HCT116 (cell line): ENCODE data around the gene ENTPD6. TPM values are rescaled to one million over a fixed set of nuclear protein-coding genes. Genes with fewer than 3 reads are reported as not detected.

ENCODE experiments used
- ATAC-seq: fragments of 200-7000 bp; cut with Tn5 transposase; 2 replicates; pipeline ENCODE4 v1.9.1; 2020; ENCODE audit warnings: mild to moderate bottlenecking, moderate library complexity
- BruUV-seq: library from RNA; stranded (reverse); fragments of 400-500 nt; replicated peaks from 2 replicates; lab custom pipeline; 2021; lab: Mats Ljungman, UMichigan
- CTCF ChIA-PET: fragments of 300-600 bp; sonication (Branson Sonifier 250); formaldehyde crosslinking; loops from one replicate; lab custom pipeline; 2021; ENCODE audit warnings: antibody characterized with exemption; lab: Charles Lee
- POLR2A ChIA-PET: fragments of 300-600, 350-600 bp; sonication (Branson Sonifier 250); formaldehyde crosslinking; loops from one replicate; lab custom pipeline; 2021; ENCODE audit warnings: antibody characterized with exemption; lab: Charles Lee
- RAD21 ChIA-PET, 2 experiments: fragments of 300-600 bp; sonication (Branson Sonifier 250); formaldehyde crosslinking; loops; one replicate each; lab custom pipeline; 2023; ENCODE audit warnings: low total read pairs in 2 of 2; ENCODE audit not compliant: uncharacterized antibody in 2 of 2, unreplicated experiment in 2 of 2, low non-redundant PET in 1 of 2; lab: Charles Lee
- DNase-seq: peaks from one replicate; pipeline ENCODE4 v3.0.0-alpha.2; 2010; ENCODE audit warnings: low read depth, low spot score
- H2AFZ ChIP-seq: fragments of 200-600 bp; shearing (Covaris generic), sonication (generic); 2 replicates; pipeline ENCODE4 v1.6.1; 2017; ENCODE audit warnings: low read depth, mixed run types, mixed read lengths, antibody characterized with exemption, low read length; ENCODE audit not compliant: poor library complexity, severe bottlenecking
- H3K27ac ChIP-seq: 2 replicates; pipeline ENCODE4 v1.5.1; 2012; ENCODE audit warnings: low read depth, low read length
- H3K27me3 ChIP-seq: fragments of 200-600 bp; sonication (generic); 2 replicates; pipeline ENCODE4 v1.6.1; 2016; ENCODE audit warnings: mixed run types, low read length, mixed read lengths; ENCODE audit not compliant: insufficient read depth
- H3K36me3 ChIP-seq, 2 experiments: fragments of 200-500 bp in 1 of 2; fragments of 200-600 bp in 1 of 2; sonication (Bioruptor generic) in 1 of 2; sonication (generic) in 1 of 2; 2 replicates each; pipeline versions ENCODE4 v1.5.1 to v1.6.1; 2014 to 2016; ENCODE audit warnings: low read length in 2 of 2, inconsistent platforms in 1 of 2, mixed read lengths in 1 of 2, mixed run types in 1 of 2; ENCODE audit not compliant: insufficient read depth in 2 of 2, control insufficient read depth in 1 of 2
- H3K4me1 ChIP-seq, 2 experiments: fragments of 200-600 bp in 1 of 2; sonication (generic) in 1 of 2; 2 replicates each; pipeline versions ENCODE4 v1.5.1 to v1.6.1; 2012 to 2017; ENCODE audit warnings: low read length in 2 of 2, inconsistent platforms in 1 of 2, mild to moderate bottlenecking in 1 of 2, mixed read lengths in 1 of 2, mixed run types in 1 of 2, moderate library complexity in 1 of 2; ENCODE audit not compliant: insufficient read depth in 2 of 2, control insufficient read depth in 1 of 2
- H3K4me2 ChIP-seq: fragments of 200-600 bp; sonication (generic); 2 replicates; pipeline ENCODE4 v1.6.1; 2017; ENCODE audit warnings: mixed run types, low read length, mixed read lengths
- H3K4me3 ChIP-seq, 2 experiments: fragments of 200-600 bp in 1 of 2; sonication (generic) in 1 of 2; replicated peaks in 1 of 2; 2 replicates each; pipeline ENCODE4 v1.5.1; 2011 to 2016; ENCODE audit warnings: low read length in 2 of 2, control low read depth in 1 of 2, low read depth in 1 of 2, mild to moderate bottlenecking in 1 of 2, mixed read lengths in 1 of 2, mixed run types in 1 of 2
- H3K79me2 ChIP-seq: fragments of 200-600 bp; sonication (generic); 2 replicates; pipeline ENCODE4 v1.6.1; 2017; ENCODE audit warnings: mild to moderate bottlenecking, mixed run types, low read length, moderate library complexity, mixed read lengths; ENCODE audit not compliant: insufficient read depth
- H3K9ac ChIP-seq: fragments of 200-600 bp; sonication (generic); 2 replicates; pipeline ENCODE4 v1.6.1; 2016; ENCODE audit warnings: low read length, mixed read lengths
- H3K9me2 ChIP-seq: fragments of 200-600 bp; sonication (generic), shearing (Covaris generic); 2 replicates; pipeline ENCODE4 v1.6.1; 2017; ENCODE audit warnings: mixed run types, mild to moderate bottlenecking, moderate library complexity; ENCODE audit not compliant: insufficient read depth
- H3K9me3 ChIP-seq, 2 experiments: fragments of 200-500 bp in 1 of 2; fragments of 200-600 bp in 1 of 2; sonication (Bioruptor generic) in 1 of 2; sonication (generic) in 1 of 2; 2 replicates each; pipeline ENCODE4 v1.6.1; 2014 to 2017; ENCODE audit warnings: low read length in 2 of 2, mixed read lengths in 2 of 2, inconsistent platforms in 1 of 2, low read depth in 1 of 2, mild to moderate bottlenecking in 1 of 2, mixed run types in 1 of 2, moderate library complexity in 1 of 2; ENCODE audit not compliant: control insufficient read depth in 1 of 2, insufficient read depth in 1 of 2
- H4K20me1 ChIP-seq: fragments of 200-600 bp; sonication (generic), shearing (Covaris generic); 2 replicates; pipeline ENCODE4 v1.6.1; 2017; ENCODE audit warnings: mixed run types, mild to moderate bottlenecking, moderate library complexity; ENCODE audit not compliant: insufficient read depth
- CBX3 ChIP-seq: IDR thresholded peaks from 2 replicates; pipeline ENCODE4 v1.6.1; 2012; ENCODE audit warnings: low read depth
- CEBPB ChIP-seq: IDR thresholded peaks from 2 replicates; pipeline ENCODE4 v1.6.1; 2012; ENCODE audit warnings: low read depth
- EZH2 ChIP-seq: fragments of 200-600 bp; sonication (generic); IDR thresholded peaks from 2 replicates; pipeline ENCODE4 v1.6.1; 2017; ENCODE audit warnings: antibody characterized with exemption, mixed run types
- POLR2A ChIP-seq: IDR thresholded peaks from 2 replicates; pipeline ENCODE4 v1.7.0; 2011; ENCODE audit warnings: borderline replicate concordance; ENCODE audit not compliant: insufficient read depth, insufficient read length; ENCODE audit errors: extremely low read depth
- SP1 ChIP-seq: IDR thresholded peaks from 2 replicates; pipeline ENCODE4 v1.6.1; 2012; ENCODE audit warnings: low read depth
- SRF ChIP-seq: IDR thresholded peaks from 2 replicates; pipeline ENCODE4 v1.6.1; 2012; ENCODE audit warnings: low read depth
- intact Hi-C: fragments of 100-400 bp; cut with micrococcal nuclease; formaldehyde crosslinking; loops from 2 replicates; pipeline ENCODE4 v1.10.0; 2022
- total RNA-seq: library from RNA; stranded (reverse); gene quantifications from one replicate; pipeline ENCODE4 v1.2.1, GENCODE V29; 2021; ENCODE audit not compliant: unreplicated experiment
- TF ChIP-seq, protein P1 (sequence below), 3 experiments: fragments of 200-600 bp in 1 of 3; sonication (generic) in 1 of 3; IDR thresholded peaks in 2 of 3; conservative IDR thresholded peaks in 1 of 3; 2 replicates each; pipeline ENCODE4 v1.5.1; 2012 to 2017; ENCODE audit warnings: low read depth in 2 of 3, low read length in 2 of 3, antibody characterized with exemption in 1 of 3, borderline replicate concordance in 1 of 3, control low read depth in 1 of 3, mild to moderate bottlenecking in 1 of 3, mixed read lengths in 1 of 3, mixed run types in 1 of 3, moderate library complexity in 1 of 3; ENCODE audit not compliant: insufficient read depth in 1 of 3

The ENTPD6 gene
- total RNA-seq, 1 experiment from 2014 or later, result 89.2 TPM

GRCh38 chr20:25230166-25230831 is 34.8 kb downstream of the ENTPD6 start:
- intact Hi-C loops, result no loop called here
- Histone ChIP-seq H3K4me1 (peaks cover 34 to 41% of the 10 kb centered on the region in 2 experiments), H4K20me1 (no peaks in the 10 kb centered on the region), H3K27me3 (no peaks in the 10 kb centered on the region), H3K4me2 (no peak overlapping the region), H3K9me3 (no peaks in the 10 kb centered on the region), H3K79me2 (no peaks in the 10 kb centered on the region), H3K27ac (no peak overlapping the region), H2AFZ (no peak overlapping the region), H3K9ac (no peak overlapping the region), H3K4me3 (no peak overlapping the region), H3K9me2 (no peaks in the 10 kb centered on the region), H3K36me3 (0 out of 4 replicates have a peak, but pooled peaks cover 0 to 3% of the 10 kb centered on the region in 2 experiments)
- no peak for ATAC-seq
- DNase-seq, result no peak
- ChIA-PET RAD21 (no interaction called here), CTCF (no interaction called here), POLR2A (no interaction called here)
- TF ChIP-seq SRF (no peak), CEBPB (no peak), CBX3 (no peak), SP1 (no peak), POLR2A (no peak), EZH2 (no peak)
- TF ChIP-seq, protein P1, sequence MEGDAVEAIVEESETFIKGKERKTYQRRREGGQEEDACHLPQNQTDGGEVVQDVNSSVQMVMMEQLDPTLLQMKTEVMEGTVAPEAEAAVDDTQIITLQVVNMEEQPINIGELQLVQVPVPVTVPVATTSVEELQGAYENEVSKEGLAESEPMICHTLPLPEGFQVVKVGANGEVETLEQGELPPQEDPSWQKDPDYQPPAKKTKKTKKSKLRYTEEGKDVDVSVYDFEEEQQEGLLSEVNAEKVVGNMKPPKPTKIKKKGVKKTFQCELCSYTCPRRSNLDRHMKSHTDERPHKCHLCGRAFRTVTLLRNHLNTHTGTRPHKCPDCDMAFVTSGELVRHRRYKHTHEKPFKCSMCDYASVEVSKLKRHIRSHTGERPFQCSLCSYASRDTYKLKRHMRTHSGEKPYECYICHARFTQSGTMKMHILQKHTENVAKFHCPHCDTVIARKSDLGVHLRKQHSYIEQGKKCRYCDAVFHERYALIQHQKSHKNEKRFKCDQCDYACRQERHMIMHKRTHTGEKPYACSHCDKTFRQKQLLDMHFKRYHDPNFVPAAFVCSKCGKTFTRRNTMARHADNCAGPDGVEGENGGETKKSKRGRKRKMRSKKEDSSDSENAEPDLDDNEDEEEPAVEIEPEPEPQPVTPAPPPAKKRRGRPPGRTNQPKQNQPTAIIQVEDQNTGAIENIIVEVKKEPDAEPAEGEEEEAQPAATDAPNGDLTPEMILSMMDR (IDR thresholded peaks at IDR 0.05 in 2 of 3, conservative IDR thresholded peaks at IDR 0.05 in 1 of 3; ENCODE audit: borderline replicate concordance in 1 of 3, insufficient read depth in 1 of 3, low read depth in 2 of 3, low read length in 2 of 3), result no peak
- no TSS peak for BruUV-seq
